Natural killer cell (primary cell): ENCODE measurements around the gene CAPN11. TPM values are rescaled to one million over a fixed set of nuclear protein-coding genes. Genes with fewer than 3 reads are reported as not detected.

Experiments used
- ATAC-seq, 3 donors: fragments of 150-1000 bp in 2 of 3; fragments of 200-7000 bp in 1 of 3; cut with Tn5 transposase; 1 replicate in 1 of 3; 2 replicates in 2 of 3; pipeline ENCODE4 v1.10.0; 2021; ENCODE audit warnings: mild to moderate bottlenecking in 2 of 3, moderate library complexity in 2 of 3
- DNase-seq, 2 donors: peaks; one replicate each; pipeline versions ENCODE4 v3.0.0 to v3.0.0-alpha.2; 2013 to 2021; ENCODE audit warnings: mixed read lengths in 1 of 2
- H3K27ac ChIP-seq: one replicate; pipeline ENCODE4 v1.5.1; 2013; ENCODE audit warnings: mild to moderate bottlenecking, low read length
- H3K27me3 ChIP-seq: one replicate; pipeline ENCODE4 v1.6.1; 2013; ENCODE audit warnings: low read length; ENCODE audit not compliant: control insufficient read depth, insufficient read depth
- H3K36me3 ChIP-seq: one replicate; pipeline ENCODE4 v1.6.1; 2013; ENCODE audit warnings: low read length; ENCODE audit not compliant: control insufficient read depth, insufficient read depth
- H3K4me1 ChIP-seq: one replicate; pipeline ENCODE4 v1.6.1; 2013; ENCODE audit warnings: low read length; ENCODE audit not compliant: control insufficient read depth, insufficient read depth
- H3K4me3 ChIP-seq: one replicate; pipeline ENCODE4 v1.5.1; 2013; ENCODE audit warnings: low read length
- H3K9me3 ChIP-seq: one replicate; pipeline ENCODE4 v1.6.1; 2013; ENCODE audit warnings: low read length; ENCODE audit not compliant: control insufficient read depth, insufficient read depth
- H3K27ac Mint-ChIP-seq, 2 donors: one replicate each; pipeline ENCODE4 v1.8.0; 2022; ENCODE audit warnings: mild to moderate bottlenecking in 2 of 2, mixed read lengths in 2 of 2, moderate library complexity in 1 of 2
- H3K27me3 Mint-ChIP-seq, 2 donors: one replicate each; pipeline ENCODE4 v1.8.0; 2022; ENCODE audit warnings: low read depth in 2 of 2, mixed read lengths in 2 of 2
- H3K36me3 Mint-ChIP-seq: one replicate; pipeline ENCODE4 v1.8.0; 2022; ENCODE audit warnings: mixed read lengths
- H3K4me1 Mint-ChIP-seq, 2 donors: one replicate each; pipeline ENCODE4 v1.8.0; 2022; ENCODE audit warnings: mixed read lengths in 2 of 2
- H3K4me3 Mint-ChIP-seq: one replicate; pipeline ENCODE4 v1.8.0; 2022; ENCODE audit warnings: mild to moderate bottlenecking, moderate library complexity, mixed read lengths
- H3K9me3 Mint-ChIP-seq, 2 donors: one replicate each; pipeline ENCODE4 v1.8.0; 2022; ENCODE audit warnings: mixed read lengths in 2 of 2
- CTCF ChIP-seq: fragments of 200-600 bp; IDR thresholded peaks from one replicate; pipeline ENCODE4 v1.8.0; 2022; ENCODE audit warnings: antibody characterized with exemption
- WGBS: methylation state at CpG from one replicate; pipeline ENCODE4 v1.1.7; 2013; ENCODE audit warnings: missing lambda C conversion rate; ENCODE audit not compliant: insufficient coverage; 5-methylcytosine and 5-hydroxymethylcytosine counted together
- intact Hi-C: fragments of 100-400 bp; cut with micrococcal nuclease; formaldehyde crosslinking; loops from one replicate; pipeline ENCODE4 v1.14.2; 2022
- total RNA-seq, 4 donors: library from RNA; stranded (reverse); fragments of 120-200 nt in 1 of 4; gene quantifications; one replicate each; pipeline versions ENCODE4 v1.2.3 to v1.2.4, GENCODE V29; 2013 to 2022

Gene CAPN11
- total RNA-seq, 3 donors from 2014 or later (not counting 1 experiment from before 2014, with no cell fraction given): not detected

- H3K4me3 Mint-ChIP-seq: no peak overlapping the region
- Histone ChIP-seq H3K4me3 (no peak overlapping the region), H3K27ac (no peak overlapping the region), H3K9me3 (no peaks in the 10 kb centered on the region), H3K4me1 (peaks cover 7% of the 10 kb centered on the region), H3K27me3 (no peaks in the 10 kb centered on the region), H3K36me3 (peaks cover 14% of the 10 kb centered on the region)
- no peak for TF ChIP-seq CTCF
- peak overlapping the region in 1 of 2 donors; percentile 10 for H3K27ac Mint-ChIP-seq
- no peaks in the 10 kb centered on the region for H3K9me3 Mint-ChIP-seq
- H3K4me1 Mint-ChIP-seq: peaks cover 0 to 18% of the 10 kb centered on the region in 2 donors
- no peaks in the 10 kb centered on the region for H3K27me3 Mint-ChIP-seq
- WGBS: 76% methylated on average over 3 of the region's 3 CpGs
- DNase-seq (no peak), ATAC-seq (no peak)
- no peaks in the 10 kb centered on the region for H3K36me3 Mint-ChIP-seq
- intact Hi-C loops: no loop called here
These were observed 8.2 kb upstream of the CAPN11 start for GRCh38 chr6:44150317-44150917.

- Histone ChIP-seq H3K4me1 (peaks cover 7% of the 10 kb centered on the region), H3K4me3 (no peak overlapping the region), H3K36me3 (peaks cover 14% of the 10 kb centered on the region), H3K27me3 (no peaks in the 10 kb centered on the region), H3K27ac (no peak overlapping the region), H3K9me3 (no peaks in the 10 kb centered on the region)
- 22% methylated on average over 31 of the region's 31 CpGs for WGBS
- no peaks in the 10 kb centered on the region for H3K27me3 Mint-ChIP-seq
- H3K9me3 Mint-ChIP-seq: no peaks in the 10 kb centered on the region
- intact Hi-C loops: loop anchor here (1.0 kb wide), 1 partner anchor 55 kb away; no protein-coding TSS in a partner anchor
- peaks cover 0 to 18% of the 10 kb centered on the region in 2 donors for H3K4me1 Mint-ChIP-seq
- peak; percentile 98 for TF ChIP-seq CTCF
- no peaks in the 10 kb centered on the region for H3K36me3 Mint-ChIP-seq
- ATAC-seq (peak; percentile 87 to 93 (median 90)), DNase-seq (peak; percentile 80 to 86)
- H3K4me3 Mint-ChIP-seq: peak overlapping the region; percentile 40
- H3K27ac Mint-ChIP-seq: peak overlapping the region; percentile 51 to 72
These were observed 7.1 kb upstream of the CAPN11 start for GRCh38 chr6:44151348-44152108.

- no peak overlapping the region for H3K27ac ChIP-seq
- no peaks in the 10 kb centered on the region for H3K9me3 ChIP-seq
- Mint-ChIP-seq H3K9me3 (no peaks in the 10 kb centered on the region), H3K36me3 (no peaks in the 10 kb centered on the region), H3K27me3 (no peaks in the 10 kb centered on the region), H3K27ac (peak overlapping the region; percentile 51 to 72), H3K4me3 (peak overlapping the region; percentile 40), H3K4me1 (peaks cover 0 to 18% of the 10 kb centered on the region in 2 donors)
- H3K4me1 ChIP-seq: peaks cover 7% of the 10 kb centered on the region
- peak; percentile 25 for TF ChIP-seq CTCF
- peaks cover 14% of the 10 kb centered on the region for H3K36me3 ChIP-seq
- ATAC-seq (peak in 2 of 3 donors; percentile 1 to 9), DNase-seq (no peak)
- intact Hi-C loops: loop anchor here (1.0 kb wide), 1 partner anchor 56 kb away; no protein-coding TSS in a partner anchor
- 47% methylated on average over 8 of the region's 8 CpGs for WGBS
- no peak overlapping the region for H3K4me3 ChIP-seq
- H3K27me3 ChIP-seq: no peaks in the 10 kb centered on the region
These were observed 6.5 kb upstream of the CAPN11 start for GRCh38 chr6:44152109-44152461.
